NCI-H1436 treated with DMSO at 0.1 percent for 48 hours (cell line): Measurements from ENCODE around the gene CREBRF.
A peak's percentile ranks its signal among the peaks of the same experiment; 100 is the strongest.
"Not testable (repeated sequence)": the region's sequence is repeated elsewhere in the genome, so short reads cannot be mapped to it uniquely, and the experiment has no call there.

Experiments used
- DNase-seq: peaks from one replicate; lab custom pipeline; 2025; lab: John Stamatoyannopoulos, UW

CREBRF gene

DNA sequence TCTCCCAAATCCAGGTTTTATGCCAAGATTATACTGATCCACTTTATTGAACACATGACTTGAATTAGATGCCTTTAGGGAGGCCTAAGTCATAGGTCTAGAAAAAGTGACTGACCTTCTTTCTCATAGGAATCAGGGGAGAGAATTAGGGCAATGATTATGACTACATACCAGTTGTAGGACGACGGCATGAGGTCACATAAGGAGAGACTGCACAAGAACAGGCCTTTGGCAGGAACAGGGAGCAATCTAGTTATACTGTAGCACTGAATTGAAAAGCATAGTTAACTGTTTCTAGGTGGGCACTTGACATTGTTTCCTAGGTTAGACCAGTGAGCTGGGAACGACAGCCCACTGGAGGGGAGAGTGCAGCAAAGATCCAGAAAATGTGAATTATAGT is 22.7 kb downstream of the CREBRF start:
- no peak for DNase-seq

DNA sequence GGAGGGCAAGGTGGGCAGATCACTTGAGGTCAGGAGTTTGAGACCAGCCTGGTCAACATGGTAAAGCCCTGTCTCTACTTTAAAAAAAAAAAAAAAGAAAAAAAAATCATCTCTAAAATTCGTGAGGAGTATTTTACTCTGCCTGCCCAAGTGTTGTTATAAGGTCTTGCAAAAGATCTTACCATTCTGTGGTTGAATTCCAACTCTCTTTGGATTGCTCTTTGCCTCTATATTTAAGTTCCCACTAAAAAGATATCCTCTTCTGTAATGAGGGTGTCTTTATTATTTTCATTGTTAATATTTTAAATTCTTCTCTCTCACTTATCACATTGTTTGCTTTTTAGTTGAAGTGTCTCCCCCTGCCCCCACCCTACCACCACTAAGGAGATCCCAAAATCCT is 33.4 kb downstream of the CREBRF start:
- DNase-seq, result no peak

DNA sequence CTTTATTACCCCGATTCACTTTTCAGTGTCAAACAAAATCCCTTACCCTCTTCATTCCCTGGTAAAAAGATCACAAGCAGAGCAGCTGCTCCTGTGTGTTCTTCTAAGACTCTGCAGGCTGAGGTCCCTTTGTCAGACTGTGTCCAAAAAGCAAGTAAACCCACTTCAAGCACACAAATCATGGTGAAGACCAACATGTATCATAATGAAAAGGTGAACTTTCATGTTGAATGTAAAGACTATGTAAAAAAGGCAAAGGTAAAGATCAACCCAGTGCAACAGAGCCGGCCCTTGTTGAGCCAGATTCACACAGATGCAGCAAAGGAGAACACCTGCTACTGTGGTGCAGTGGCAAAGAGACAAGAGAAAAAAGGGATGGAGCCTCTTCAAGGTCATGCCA is 34.5 kb downstream of the CREBRF start:
- no peak for DNase-seq

DNA sequence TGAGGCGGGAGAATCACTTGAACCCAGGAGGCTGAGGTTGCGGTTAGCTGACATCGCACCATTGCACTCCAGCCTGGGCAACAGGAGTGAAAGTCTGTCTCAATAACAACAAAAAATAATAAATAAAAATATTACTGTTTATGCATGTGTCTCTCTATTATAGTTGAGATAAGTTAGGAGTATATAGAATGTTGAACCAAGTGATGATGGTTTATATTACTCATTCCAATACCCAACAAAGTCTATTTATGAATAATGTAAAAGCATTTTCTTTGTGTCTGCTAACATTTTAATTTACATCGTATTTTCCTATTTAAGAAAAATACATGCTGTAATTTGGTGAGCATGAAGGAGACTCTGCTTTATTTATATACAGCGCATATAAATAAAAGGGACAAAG is 35.8 kb downstream of the CREBRF start:
- no peak for DNase-seq

DNA sequence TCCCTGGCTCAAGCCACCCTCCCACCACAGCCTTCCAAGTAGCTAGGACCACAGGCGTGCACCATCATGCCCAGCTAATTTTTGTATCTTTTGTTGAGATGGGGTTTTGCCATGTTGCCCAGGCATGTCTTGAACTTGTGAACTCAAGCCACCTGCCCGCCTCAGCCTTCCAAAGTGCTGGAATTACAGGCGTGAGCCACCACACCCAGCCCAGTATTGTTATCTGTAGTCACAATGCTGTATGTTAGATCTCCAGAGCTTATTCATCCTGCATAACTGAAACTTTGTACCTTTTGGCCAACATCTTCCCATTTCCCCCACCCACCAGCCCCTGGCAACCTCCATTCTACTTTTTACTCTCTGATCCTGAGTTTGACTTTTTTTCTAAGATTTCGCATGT is 37.5 kb downstream of the CREBRF start:
- DNase-seq, result no peak

DNA sequence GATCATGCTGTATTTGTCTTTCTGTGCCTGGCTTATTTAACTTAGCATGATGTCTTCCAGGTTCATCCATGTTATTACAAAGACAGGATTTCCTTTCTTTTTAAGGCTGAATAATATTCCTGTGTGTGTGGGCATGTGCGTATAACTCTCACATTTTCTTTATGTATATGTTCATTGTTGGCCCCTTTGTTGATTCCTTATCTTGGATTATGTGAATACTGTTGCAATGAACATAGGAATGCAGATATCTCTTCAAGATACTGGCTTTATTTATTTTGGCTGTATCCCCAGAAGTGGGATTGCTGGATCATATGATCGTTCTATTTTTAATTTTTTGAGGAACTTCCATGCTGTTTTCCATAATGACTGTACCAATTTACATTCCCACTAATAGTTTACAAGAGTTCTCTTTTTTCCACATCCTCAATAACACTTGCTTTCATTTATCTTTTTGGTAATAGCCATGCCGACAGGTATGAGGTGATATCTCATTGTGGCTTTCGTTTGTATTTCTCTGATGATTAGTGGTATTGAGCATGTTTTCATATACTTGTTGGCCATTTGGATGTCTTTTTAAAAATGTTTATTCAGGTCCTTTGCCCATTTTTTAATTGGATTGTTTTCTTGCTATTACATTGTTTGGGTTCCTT is 38.0 kb downstream of the CREBRF start:
- no peak for DNase-seq

DNA sequence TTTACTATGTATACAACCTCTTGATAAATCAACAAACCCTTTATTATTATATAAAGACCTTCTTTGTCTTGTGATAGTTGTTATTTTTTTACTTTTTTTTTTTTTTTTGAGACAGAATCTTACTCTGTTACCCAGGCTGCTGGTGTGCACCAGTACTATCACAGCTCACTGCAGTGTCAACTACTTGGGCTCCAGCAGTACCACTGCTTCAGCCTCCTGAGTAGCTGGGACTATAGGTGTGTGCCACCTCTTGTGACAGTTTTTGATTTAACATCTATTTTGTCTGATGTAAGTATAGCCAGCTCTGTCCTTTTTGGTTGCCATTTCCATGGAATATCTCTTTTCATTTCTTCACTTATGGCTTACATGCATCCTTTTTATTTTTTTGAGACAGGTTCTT is 42.6 kb downstream of the CREBRF start:
- DNase-seq, result no peak

DNA sequence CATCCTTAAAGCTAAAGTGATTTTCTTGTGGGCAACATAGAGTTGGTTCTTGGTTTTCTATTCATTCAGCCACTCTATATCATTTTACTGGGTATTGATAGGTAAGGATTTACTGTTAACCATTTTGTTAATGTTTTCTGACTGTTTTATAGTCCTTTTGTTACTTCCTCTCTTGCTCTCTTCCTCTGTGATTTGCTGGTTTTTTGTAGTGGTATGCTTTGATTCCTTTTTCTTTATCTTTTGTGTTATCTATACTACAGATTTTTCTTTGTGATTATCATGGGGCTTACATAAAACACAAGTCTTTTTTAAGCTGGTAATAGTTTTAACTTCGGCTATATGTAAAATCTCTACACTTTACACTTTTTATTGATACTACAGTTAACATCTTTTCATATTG is 43.3 kb downstream of the CREBRF start:
- no peak for DNase-seq

DNA sequence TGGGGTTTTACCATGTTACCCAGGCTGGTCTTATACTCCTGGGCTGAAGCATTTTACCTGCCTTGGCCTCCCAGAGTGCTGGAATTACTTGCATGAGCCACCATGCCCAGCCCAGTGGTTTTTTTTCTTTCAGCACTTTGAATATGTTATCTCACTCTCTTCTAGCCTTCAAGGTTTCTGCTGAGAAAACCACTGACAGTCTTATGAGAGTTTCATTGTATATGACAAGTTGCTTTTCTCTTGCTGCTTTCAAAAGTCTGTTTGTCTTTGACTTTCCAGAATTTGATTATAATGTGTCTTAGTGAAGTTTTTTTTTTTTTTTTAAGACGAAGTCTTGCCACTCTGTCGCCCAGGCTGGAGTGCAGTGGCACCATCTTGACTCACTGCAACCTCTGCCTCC is 45.1 kb downstream of the CREBRF start:
- no peak for DNase-seq

DNA sequence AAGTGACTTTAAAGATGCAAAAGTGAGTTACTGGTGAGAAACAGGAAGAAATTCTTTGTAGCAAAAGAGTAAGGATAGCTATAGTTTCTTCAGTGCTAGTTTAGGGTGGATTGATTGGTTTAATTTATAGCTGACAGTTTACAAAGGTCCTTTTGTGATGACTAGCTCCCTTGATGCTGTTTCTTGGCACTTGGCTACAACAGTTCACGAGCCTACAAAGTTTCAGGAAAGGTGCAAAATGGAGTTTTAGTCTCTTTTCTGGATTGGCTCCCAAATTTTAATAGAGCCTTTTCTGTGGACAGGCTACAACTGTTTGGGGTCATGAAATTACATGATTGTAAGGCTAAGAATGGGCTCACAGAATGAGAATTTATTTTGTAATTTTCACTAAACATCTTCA is 47.3 kb downstream of the CREBRF start:
- DNase-seq, result no peak

DNA sequence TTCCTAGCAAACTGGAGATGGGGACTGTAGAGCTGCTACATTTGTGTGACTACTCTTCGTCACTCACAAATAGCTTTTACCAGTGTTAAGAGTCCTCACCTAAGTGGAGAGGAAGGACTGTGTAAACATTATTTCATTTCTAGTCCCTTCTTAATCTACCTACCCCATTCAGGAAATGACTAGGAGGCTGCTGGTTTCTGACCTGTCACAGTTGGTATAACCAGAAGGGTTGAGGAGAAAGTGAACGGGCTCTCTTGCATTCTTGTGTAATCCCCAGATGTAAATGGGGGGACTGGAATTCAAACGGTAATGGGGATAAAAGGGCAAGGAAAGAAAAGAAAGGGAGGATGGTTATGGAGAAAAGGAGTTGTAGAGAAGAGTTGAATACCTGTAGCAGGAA is 52.8 kb downstream of the CREBRF start:
- DNase-seq, result no peak

DNA sequence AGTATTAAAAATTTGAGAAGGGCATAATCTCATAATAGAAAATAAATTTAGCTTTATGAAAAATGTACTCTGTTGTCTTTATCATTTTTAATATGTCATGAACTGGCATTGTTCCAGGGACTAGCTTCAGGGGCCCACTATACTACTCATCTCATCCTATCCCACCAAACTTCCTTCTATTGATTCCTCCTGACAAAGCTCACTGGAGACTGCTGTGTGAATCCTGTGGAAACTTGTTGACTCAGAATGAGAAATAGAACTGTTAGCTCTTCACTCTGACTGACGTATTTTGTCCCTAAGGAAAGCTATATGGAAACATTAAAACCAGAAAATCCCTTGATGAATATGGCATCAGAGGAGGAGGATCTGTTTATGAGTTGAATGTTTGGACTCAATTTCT is 58.4 kb downstream of the CREBRF start:
- no peak for DNase-seq

DNA sequence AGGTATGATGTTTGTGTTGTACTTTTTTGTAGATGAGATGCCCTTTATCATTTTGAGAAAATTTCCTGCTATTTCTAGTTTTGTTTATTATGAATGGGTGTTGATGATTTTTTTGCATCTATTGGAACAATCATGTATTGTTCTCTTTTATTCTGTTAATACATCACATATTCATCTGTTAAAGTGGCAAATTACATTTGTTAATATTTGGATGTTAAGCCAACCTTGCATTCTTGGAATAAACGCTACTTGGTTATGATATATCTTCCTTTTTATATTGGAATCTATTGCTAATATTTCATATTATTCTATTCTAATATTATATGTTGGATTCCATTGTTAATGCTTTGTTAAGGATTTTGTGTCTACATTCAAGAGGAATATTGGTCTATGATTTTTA is 63.6 kb downstream of the CREBRF start:
- no peak for DNase-seq

DNA sequence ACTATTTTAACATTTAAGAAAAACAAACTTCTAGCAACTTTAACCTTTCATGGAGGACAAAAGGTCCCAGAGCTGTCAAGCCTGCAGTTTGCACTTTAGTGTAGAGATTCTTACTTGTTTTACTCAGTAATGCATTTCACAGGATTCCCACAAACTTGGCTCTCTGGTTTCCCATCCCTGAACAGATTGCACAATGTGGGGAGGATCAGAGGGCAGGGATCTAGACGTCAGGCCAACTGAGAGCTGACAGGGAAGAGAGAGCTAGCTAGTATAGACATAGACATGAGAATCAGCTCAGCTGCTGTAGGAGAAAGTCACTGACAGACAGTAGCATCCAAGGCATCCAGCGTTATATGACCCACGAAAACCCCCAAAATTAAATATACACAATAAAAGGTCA is 67.3 kb downstream of the CREBRF start:
- DNase-seq, result no peak

DNA sequence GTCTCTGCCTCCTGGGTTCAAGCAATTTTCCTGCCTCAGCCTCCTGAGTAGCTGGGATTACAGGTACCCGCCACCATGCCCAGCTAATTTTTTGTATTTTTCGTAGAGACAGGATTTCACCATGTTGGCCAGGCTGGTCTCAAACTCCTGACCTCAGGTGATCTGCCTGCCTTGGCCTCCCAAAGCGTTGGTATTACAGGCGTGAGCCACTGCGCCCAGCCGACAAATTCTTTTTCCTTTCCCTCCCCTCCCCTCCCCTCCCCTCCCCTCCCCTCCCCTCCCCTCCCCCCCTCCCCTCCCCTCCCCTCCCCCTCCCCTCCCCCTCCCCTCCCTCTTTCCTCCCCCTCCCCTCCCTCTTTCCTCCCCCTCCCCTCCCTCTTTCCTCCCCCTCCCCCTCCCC is 76.0 kb downstream of the CREBRF start:
- DNase-seq, result not testable (repeated sequence)

DNA sequence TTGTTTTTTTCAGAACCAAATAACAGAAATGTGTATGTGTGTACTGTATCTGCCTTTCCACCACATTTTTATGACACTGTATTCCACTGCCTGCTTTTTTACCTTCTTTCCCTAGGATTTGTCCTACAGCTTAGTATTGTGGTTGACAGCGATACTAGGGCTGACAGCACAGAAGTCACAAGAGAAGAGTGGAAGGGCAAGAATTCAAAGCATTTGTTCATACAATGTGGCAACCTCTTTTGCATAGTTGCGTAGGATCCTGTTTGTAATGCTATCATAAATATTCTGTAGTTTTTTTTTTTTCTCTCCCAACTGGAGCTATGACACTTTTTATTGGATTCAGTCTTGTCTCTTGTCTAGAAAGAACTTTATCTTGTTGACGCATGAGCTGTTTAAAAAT is 82.6 kb downstream of the CREBRF start:
- DNase-seq, result no peak

DNA sequence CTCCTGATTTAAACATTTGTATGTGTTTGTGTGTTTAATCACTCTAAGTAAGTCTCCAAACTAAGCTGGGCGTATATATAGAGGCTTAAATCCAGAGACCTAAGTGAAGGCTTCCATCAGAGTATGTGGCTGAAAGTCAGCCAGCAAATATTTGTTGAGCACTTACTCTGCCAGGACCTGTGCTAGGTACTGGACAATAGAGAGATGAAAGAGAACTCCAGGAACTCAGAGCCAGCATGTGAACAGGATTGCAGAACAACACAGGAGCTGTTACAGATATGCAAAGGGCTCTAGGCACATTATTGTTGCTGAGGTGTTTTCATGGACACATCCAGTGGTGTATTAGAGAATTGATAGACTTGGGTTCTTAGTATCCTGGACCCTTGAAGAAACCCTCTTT is 83.5 kb downstream of the CREBRF start:
- no peak for DNase-seq

DNA sequence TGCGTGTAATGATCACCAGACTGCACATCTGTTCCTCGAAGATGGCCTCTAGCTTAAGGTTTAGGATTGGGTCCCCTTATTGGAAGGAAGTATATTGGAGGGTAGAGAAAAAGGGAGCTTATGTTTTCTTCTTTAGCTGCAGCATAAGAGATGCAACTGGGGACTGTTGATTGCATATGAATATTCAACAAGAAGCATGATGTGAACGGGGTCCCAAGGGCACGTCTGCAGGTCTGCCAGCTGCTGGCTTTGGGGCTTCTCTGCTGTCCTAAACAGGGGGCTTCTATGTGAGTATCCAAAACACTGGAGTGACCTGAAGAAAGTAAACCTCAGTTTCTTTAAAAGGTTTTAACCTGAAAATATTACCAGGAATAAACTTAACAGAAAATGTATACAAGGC is 84.6 kb downstream of the CREBRF start:
- DNase-seq, result no peak

DNA sequence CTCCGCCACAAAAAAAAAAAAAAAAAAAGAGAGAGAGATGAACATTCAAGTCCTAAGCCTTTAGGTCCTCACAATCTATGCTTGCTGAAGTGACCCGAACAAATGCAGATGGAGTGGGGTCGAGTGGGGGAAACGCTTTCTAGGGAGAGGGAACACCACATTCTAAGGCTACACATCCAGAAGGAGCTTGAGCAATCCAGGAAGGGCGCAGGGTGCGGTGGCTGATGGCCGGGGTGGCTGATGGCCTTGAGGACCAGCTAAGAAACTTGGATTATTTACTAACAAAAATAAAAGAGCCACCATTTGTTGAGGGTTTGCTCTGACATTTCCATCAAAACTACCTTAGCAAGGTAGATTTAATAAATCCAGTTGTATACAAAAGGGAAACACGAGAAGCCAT is 87.4 kb downstream of the CREBRF start:
- DNase-seq, result no peak

DNA sequence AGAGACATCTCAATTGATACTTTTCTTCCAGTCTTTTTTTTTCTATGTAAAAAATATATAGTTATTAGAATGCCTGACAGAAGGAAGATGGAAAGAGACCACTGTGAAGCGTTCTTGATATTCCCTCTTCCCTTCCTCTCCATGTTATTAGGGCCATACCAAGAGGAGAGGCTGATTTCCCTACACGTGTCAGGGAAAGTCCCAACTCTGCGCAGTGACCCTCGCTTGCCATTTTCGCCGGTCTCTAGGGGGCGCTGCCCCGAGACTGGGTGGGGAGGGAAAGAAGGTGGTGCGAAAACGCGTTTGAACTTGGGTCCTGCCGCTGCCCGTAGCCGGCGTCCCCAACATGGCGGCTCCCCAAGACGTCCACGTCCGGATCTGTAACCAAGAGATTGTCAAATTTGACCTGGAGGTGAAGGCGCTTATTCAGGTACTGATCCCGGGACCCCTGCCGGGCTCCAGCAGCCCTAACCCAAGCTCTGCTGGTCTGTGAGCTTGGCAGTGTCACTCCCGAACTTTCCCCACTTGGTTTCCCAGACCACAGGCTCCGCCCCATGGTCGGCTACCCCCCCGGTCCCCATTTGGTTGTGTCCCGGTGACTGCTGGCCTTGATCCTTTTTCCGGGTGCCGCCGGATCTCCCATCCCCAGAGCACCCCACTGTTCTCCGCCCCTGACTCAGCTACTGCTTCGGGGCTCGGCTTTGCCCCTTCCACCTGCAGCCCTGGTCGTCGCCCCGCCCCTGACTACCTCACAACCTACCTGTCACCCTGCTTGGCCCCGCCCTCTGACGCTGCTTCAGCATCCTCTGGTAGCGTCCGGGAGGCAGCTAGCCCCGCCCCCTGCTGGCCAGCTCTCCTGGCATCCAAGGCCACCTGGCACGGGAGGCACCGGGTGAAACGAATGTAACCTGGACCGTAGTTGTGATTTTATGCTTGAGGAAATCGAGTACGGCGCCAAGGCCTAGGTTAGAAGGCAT is 88.3 kb downstream of the CREBRF start, which contains the start of gene BNIP1:
BNIP1 (plus strand) TSS at position 332 of the 977 bp plus-strand sequence; CDS start at position 347, 15 bp downstream.
- DNase-seq, result peak; percentile 25

DNA sequence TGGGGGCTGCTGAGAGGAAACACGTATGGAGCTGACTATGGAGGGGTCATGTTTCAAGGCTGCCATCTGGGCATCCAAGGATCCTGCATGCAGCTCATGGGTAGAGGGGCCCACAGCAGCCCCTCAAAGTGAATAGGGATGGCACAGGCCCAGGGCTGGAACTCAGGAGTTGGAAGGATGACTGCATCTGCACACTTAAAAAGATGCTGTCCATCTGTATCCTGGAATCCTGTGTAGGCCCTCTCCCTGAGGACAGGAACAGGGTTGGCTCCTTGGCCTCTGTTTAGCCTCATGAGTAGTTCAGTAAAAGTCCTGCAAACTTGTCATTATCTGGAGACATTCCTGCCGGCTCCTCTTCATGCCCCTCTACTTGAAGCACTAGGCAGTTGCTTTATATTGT is 92.2 kb downstream of the CREBRF start:
- DNase-seq, result no peak

DNA sequence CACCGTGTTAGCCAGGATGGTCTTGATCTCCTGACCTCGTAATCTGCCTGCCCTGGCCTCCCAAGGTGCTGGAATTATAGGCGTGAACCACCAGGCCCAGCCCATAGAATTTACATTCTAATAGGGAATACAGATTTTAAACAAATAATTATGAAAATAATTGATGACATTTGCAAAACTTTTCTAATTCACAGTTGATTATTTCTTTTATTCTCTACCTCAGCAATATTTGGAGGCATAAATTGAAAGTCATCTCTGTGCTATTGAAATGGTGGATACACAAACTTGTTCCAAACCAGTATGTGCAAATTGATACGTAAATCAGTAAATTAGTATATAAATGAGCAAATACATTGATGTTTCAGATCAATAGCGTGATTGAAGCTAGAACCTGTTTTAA is 96.4 kb downstream of the CREBRF start:
- DNase-seq, result no peak

DNA sequence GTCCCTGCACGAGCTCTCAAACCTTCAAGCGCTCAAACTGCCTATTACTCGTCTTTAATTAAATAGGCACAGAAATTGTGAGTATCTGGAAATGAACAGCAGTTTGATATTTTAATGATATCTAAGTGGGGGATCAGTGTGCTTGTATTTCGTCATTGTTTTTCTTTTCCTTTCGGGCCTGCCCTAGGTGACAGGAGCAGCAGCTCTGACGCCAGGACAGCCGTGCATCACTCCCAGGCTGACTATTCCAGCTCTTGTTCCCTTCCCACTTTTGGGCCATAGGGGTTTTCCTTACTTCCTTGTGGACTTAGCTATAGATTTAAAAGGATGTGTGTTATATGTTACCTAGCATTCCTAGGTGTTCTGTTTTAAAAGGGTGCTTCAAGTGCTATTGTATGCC is 97.7 kb downstream of the CREBRF start:
- no peak for DNase-seq
